CD4-positive, alpha-beta T cell (primary cell): ENCODE results near the gene STAT6. TPM values are rescaled to one million over a fixed set of nuclear protein-coding genes. Genes with fewer than 3 reads are reported as not detected.

Experiments
- ATAC-seq: fragments of 200-7000 bp; cut with Tn5 transposase; one replicate; pipeline ENCODE4 v1.10.0; 2022; ENCODE audit warnings: mild to moderate bottlenecking; ENCODE audit not compliant: poor library complexity
- CTCF ChIA-PET: fragments of 350-600 bp; sonication (Branson Sonifier 250); formaldehyde crosslinking; loops from one replicate; lab custom pipeline; 2021; ENCODE audit warnings: antibody characterized with exemption, inconsistent platforms; lab: Charles Lee
- POLR2A ChIA-PET: fragments of 350-600 bp; sonication (Branson Sonifier 250); formaldehyde crosslinking; loops from one replicate; lab custom pipeline; 2021; ENCODE audit warnings: antibody characterized with exemption, inconsistent platforms; lab: Charles Lee
- DNase-seq, 14 experiments: peaks; one replicate each; pipeline ENCODE4 v3.0.0-alpha.2; 2013 to 2020; ENCODE audit warnings: mixed read lengths in 2 of 14
- H3K27ac ChIP-seq, 2 donors: one replicate each; pipeline versions ENCODE4 v1.5.1 to v1.7.0; 2013; ENCODE audit warnings: low read length in 2 of 2, low read depth in 1 of 2, mild to moderate bottlenecking in 1 of 2
- H3K27me3 ChIP-seq, 2 experiments: 1 replicate in 1 of 2; 2 replicates in 1 of 2; pipeline versions ENCODE4 v1.6.1 to v1.7.0; 2013; ENCODE audit warnings: low read length in 2 of 2, control low read depth in 1 of 2, mild to moderate bottlenecking in 1 of 2, moderate library complexity in 1 of 2; ENCODE audit not compliant: insufficient read depth in 2 of 2, control insufficient read depth in 1 of 2
- H3K36me3 ChIP-seq: one replicate; pipeline ENCODE4 v1.6.1; 2013; ENCODE audit warnings: low read length, control low read depth; ENCODE audit not compliant: insufficient read depth
- H3K4me1 ChIP-seq: one replicate; pipeline ENCODE4 v1.6.1; 2013; ENCODE audit warnings: low read length, control low read depth; ENCODE audit not compliant: insufficient read depth
- H3K4me3 ChIP-seq: one replicate; pipeline ENCODE4 v1.5.1; 2013; ENCODE audit warnings: mild to moderate bottlenecking, low read length, moderate library complexity
- H3K9me3 ChIP-seq, 2 experiments: 1 replicate in 1 of 2; 2 replicates in 1 of 2; pipeline versions ENCODE4 v1.6.1 to v1.7.0; 2013; ENCODE audit warnings: low read length in 2 of 2, mild to moderate bottlenecking in 2 of 2, control low read depth in 1 of 2, moderate library complexity in 1 of 2; ENCODE audit not compliant: control insufficient read depth in 1 of 2, insufficient read depth in 1 of 2
- H3K27ac Mint-ChIP-seq: one replicate; pipeline ENCODE4 v1.8.0; 2020; ENCODE audit warnings: mixed read lengths
- H3K27me3 Mint-ChIP-seq: one replicate; pipeline ENCODE4 v1.8.0; 2021; ENCODE audit warnings: mixed read lengths
- H3K36me3 Mint-ChIP-seq: one replicate; pipeline ENCODE4 v1.8.0; 2021; ENCODE audit warnings: low read depth, mixed read lengths
- H3K4me1 Mint-ChIP-seq: one replicate; pipeline ENCODE4 v1.8.0; 2021; ENCODE audit warnings: low read depth, mixed read lengths
- H3K4me3 Mint-ChIP-seq: one replicate; pipeline ENCODE4 v1.8.0; 2020; ENCODE audit warnings: mild to moderate bottlenecking, mixed read lengths
- H3K9me3 Mint-ChIP-seq: one replicate; pipeline ENCODE4 v1.8.0; 2020; ENCODE audit warnings: mixed read lengths
- intact Hi-C, 2 experiments: fragments of 100-400 bp; cut with DNase I in 1 of 2; cut with micrococcal nuclease in 1 of 2; formaldehyde crosslinking; loops; one replicate each; pipeline versions ENCODE4 v1.15.1 to v1.9.0; 2023 to 2025; cut with DNase I, micrococcal nuclease
- total RNA-seq, 174 experiments: library from RNA in 2 of 174; stranded (reverse) in 2 of 174; gene quantifications; one replicate each; pipeline ENCODE4 v1.2.3 and lab custom pipeline; 2021 to 2026
- TF ChIP-seq, protein P1 (sequence below): fragments of 200-600 bp; IDR thresholded peaks from one replicate; pipeline ENCODE4 v1.8.0; 2022; ENCODE audit warnings: antibody characterized with exemption, mild to moderate bottlenecking

The STAT6 gene
- total RNA-seq, 2 experiments from 2014 or later = 133 to 144 TPM

DNA sequence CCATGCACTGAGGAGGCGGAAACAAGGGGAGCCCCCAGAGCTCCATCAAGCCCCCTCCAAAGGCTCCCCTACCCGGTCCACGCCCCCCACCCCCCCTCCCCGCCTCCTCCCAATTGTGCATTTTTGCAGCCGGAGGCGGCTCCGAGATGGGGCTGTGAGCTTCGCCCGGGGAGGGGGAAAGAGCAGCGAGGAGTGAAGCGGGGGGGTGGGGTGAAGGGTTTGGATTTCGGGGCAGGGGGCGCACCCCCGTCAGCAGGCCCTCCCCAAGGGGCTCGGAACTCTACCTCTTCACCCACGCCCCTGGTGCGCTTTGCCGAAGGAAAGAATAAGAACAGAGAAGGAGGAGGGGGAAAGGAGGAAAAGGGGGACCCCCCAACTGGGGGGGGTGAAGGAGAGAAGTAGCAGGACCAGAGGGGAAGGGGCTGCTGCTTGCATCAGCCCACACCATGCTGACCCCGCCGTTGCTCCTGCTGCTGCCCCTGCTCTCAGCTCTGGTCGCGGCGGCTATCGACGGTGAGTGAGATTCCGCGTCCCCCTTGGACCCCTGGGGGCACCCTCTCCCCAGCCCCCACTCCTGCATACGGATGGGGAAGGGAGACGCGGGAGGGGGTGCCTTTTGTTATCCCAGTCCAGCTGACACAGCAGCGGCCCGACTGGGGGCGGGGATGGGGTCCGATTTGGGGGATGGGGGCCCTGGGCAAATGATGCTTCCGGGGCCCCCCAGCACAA is 17.5 kb upstream of the STAT6 start:
- no peaks in the 10 kb centered on the region for H3K9me3 Mint-ChIP-seq
- no peaks in the 10 kb centered on the region for H3K9me3 ChIP-seq
- intact Hi-C loops = loop anchor here (5.0 kb wide), 3 partner anchors 109 to 376 kb away; partner anchors contain the start of gene PRIM1 (in 1 of the 2)

DNA sequence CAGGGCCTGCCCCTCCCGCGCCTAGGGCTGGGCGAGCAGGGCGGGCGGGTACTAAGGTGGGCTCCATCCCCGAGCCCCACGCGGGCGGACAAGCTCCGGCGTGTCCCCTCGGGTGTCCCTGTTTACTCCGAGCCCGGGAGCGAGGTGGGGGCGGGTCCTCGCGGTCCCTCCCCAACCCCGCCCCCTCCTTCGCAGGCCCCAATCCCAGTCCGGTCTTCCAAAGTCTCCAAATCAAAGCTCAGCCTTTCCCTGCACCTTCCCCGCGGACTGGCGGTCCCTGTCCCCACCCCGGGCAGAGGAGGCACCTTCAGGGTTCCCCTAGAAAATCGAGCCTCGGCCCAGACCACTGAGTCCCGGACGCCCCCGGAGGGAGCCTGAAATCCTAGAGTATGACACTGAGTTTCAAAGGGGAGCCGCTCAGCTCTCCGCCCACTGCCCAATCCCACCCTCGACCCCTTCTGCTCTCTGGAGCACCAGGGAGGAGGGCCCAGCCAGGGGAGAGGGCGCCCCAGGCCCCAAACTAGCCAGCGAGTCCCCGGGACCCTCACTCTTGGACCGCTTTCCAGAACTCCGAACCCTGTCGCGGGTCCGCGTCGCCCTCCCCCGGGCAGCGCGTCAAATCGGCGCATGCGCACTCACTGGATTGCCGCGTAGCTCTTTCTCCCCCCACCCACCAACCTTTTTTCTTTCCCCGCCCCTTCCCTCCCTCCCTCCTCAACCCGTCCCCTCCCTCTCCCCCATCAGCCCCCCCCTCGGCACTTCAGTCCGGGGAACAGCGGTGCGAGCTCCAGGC is 16.8 kb upstream of the STAT6 start, which contains the start of gene LRP1:
Gene LRP1, plus strand, starts transcription at position 758 of the 793 bp plus-strand sequence. CDS start 482 bp downstream, outside the sequence.
- ATAC-seq (peak; percentile 56), DNase-seq (peak; percentile 64 to 92 (median 78))
- Mint-ChIP-seq H3K4me1 (peaks cover 25% of the 10 kb centered on the region), H3K36me3 (no peaks in the 10 kb centered on the region), H3K4me3 (peak within 1 kb of the TSS; percentile 92), H3K27me3 (peaks cover 4% of the 10 kb centered on the region), H3K9me3 (no peaks in the 10 kb centered on the region), H3K27ac (peak within 1 kb of the TSS; percentile 43)
- CTCF ChIA-PET = interaction anchor here (0.9 to 7.8 kb wide), 5 partner anchors 16 to 111 kb away, joined by 5 to 63 read pairs (median 6); partner anchors contain the start of gene STAT6
- peak within 1 kb of the TSS; percentile 4 to 41 for H3K27ac ChIP-seq
- H3K9me3 ChIP-seq = no peaks in the 10 kb centered on the region
- POLR2A ChIA-PET = interaction anchor here (0.5 to 3.0 kb wide), 10 partner anchors 17 to 403 kb away, joined by 3 to 37 read pairs (median 3); partner anchors contain the start of genes MBD6, NACA, NEMP1 and STAT6
- peaks cover 28% of the 10 kb centered on the region for H3K4me1 ChIP-seq
- no peaks in the 10 kb centered on the region for H3K27me3 ChIP-seq
- TF ChIP-seq, protein P1, sequence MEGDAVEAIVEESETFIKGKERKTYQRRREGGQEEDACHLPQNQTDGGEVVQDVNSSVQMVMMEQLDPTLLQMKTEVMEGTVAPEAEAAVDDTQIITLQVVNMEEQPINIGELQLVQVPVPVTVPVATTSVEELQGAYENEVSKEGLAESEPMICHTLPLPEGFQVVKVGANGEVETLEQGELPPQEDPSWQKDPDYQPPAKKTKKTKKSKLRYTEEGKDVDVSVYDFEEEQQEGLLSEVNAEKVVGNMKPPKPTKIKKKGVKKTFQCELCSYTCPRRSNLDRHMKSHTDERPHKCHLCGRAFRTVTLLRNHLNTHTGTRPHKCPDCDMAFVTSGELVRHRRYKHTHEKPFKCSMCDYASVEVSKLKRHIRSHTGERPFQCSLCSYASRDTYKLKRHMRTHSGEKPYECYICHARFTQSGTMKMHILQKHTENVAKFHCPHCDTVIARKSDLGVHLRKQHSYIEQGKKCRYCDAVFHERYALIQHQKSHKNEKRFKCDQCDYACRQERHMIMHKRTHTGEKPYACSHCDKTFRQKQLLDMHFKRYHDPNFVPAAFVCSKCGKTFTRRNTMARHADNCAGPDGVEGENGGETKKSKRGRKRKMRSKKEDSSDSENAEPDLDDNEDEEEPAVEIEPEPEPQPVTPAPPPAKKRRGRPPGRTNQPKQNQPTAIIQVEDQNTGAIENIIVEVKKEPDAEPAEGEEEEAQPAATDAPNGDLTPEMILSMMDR = no peak
- peak within 1 kb of the TSS; percentile 67 for H3K4me3 ChIP-seq
- H3K36me3 ChIP-seq = no peaks in the 10 kb centered on the region
- intact Hi-C loops = loop anchor here (5.0 kb wide), 3 partner anchors 109 to 376 kb away; partner anchors contain the start of gene PRIM1 (in 1 of the 2)

More for the DNA sequence above, 17.5 kb upstream of the STAT6 start:
- H3K4me1 Mint-ChIP-seq = peaks cover 25% of the 10 kb centered on the region
- Histone ChIP-seq H3K4me1 (peaks cover 28% of the 10 kb centered on the region), H3K36me3 (no peaks in the 10 kb centered on the region), H3K27ac (no peak overlapping the region), H3K27me3 (no peaks in the 10 kb centered on the region), H3K4me3 (peak overlapping the region; percentile 67)
- TF ChIP-seq, protein P1 = no peak
- no peaks in the 10 kb centered on the region for H3K36me3 Mint-ChIP-seq
- ATAC-seq (peak; percentile 32), DNase-seq (peak in 2 of 14 experiments; percentile 8 to 32)
- H3K27me3 Mint-ChIP-seq = peaks cover 4% of the 10 kb centered on the region
- CTCF ChIA-PET = interaction anchor here (0.9 to 7.8 kb wide), 5 partner anchors 17 to 110 kb away, joined by 5 to 63 read pairs (median 6); partner anchors contain the start of gene STAT6
- POLR2A ChIA-PET = interaction anchor here (0.9 to 3.0 kb wide), 6 partner anchors 17 to 403 kb away, joined by 3 to 37 read pairs (median 3); partner anchors contain the start of genes NACA and STAT6
- peak overlapping the region; percentile 92 for H3K4me3 Mint-ChIP-seq
- H3K27ac Mint-ChIP-seq = no peak overlapping the region
